OCI-LY3 (cell line): ENCODE data around the gene ADCY6.

Experiments used
- H2AFZ ChIP-seq: fragments of 200-600, 300-600 bp; shearing (Covaris generic); 2 replicates; pipeline ENCODE4 v1.6.0; 2014; ENCODE audit warnings: antibody characterized with exemption, low read depth, low read length
- H3K27ac ChIP-seq: fragments of 200-600, 300-600 bp; sonication (generic); 2 replicates; pipeline ENCODE4 v1.5.1; 2014; ENCODE audit warnings: mild to moderate bottlenecking, low read length, moderate library complexity, mixed read lengths
- H3K27me3 ChIP-seq: fragments of 200-600, 300-600 bp; sonication (generic); 2 replicates; pipeline ENCODE4 v1.6.1; 2014; ENCODE audit warnings: low read depth, low read length, mixed read lengths
- H3K36me3 ChIP-seq: fragments of 200-600, 300-600 bp; sonication (generic); replicated peaks from 2 replicates; pipeline ENCODE3; 2014; ENCODE audit warnings: low read depth, low read length, mixed read lengths
- H3K4me1 ChIP-seq: fragments of 300-600, 200-600 bp; sonication (generic); 2 replicates; pipeline ENCODE4 v1.6.1; 2014; ENCODE audit warnings: low read length, mixed read lengths
- H3K4me2 ChIP-seq: fragments of 200-600, 300-600 bp; sonication (generic); 2 replicates; pipeline ENCODE4 v1.6.1; 2014; ENCODE audit warnings: low read length, mixed read lengths
- H3K4me3 ChIP-seq: fragments of 300-600, 200-600 bp; sonication (generic); 2 replicates; pipeline ENCODE4 v1.5.1; 2014; ENCODE audit warnings: antibody characterized with exemption, mild to moderate bottlenecking, low read length, moderate library complexity
- H3K79me2 ChIP-seq: fragments of 300-600, 200-600 bp; shearing (Covaris generic); 2 replicates; pipeline ENCODE4 v1.6.1; 2014; ENCODE audit warnings: mild to moderate bottlenecking, low read length, mixed read lengths
- H3K9ac ChIP-seq: fragments of 300-600, 200-600 bp; shearing (Covaris generic); 2 replicates; pipeline ENCODE4 v1.6.0; 2014; ENCODE audit warnings: mild to moderate bottlenecking, low read length, moderate library complexity
- H3K9me3 ChIP-seq: fragments of 200-600, 300-600 bp; shearing (Covaris generic); 2 replicates; pipeline ENCODE4 v1.6.1; 2014; ENCODE audit warnings: low read length, mixed read lengths; ENCODE audit not compliant: insufficient read depth
- H4K20me1 ChIP-seq: fragments of 200-600, 300-600 bp; sonication (generic); 2 replicates; pipeline ENCODE4 v1.6.1; 2016; ENCODE audit warnings: low read length, mixed read lengths; ENCODE audit not compliant: insufficient read depth
- EZH2phosphoT487 ChIP-seq: fragments of 200-600 bp; shearing (Covaris generic); IDR thresholded peaks from 2 replicates; pipeline ENCODE4 v1.6.1; 2018; ENCODE audit warnings: antibody characterized with exemption, mixed run types, low read depth
- TF ChIP-seq, protein P1 (sequence below): fragments of 200-600, 300-600 bp; sonication (generic); IDR thresholded peaks from 2 replicates; pipeline ENCODE4 v1.5.1; 2014; ENCODE audit warnings: antibody characterized with exemption, low read length, low read depth

ADCY6 gene

GRCh38 chr12:48800457-48800856 lies 11.6 kb upstream of the ADCY6 start:
- no peak for TF ChIP-seq EZH2phosphoT487
- TF ChIP-seq, protein P1, sequence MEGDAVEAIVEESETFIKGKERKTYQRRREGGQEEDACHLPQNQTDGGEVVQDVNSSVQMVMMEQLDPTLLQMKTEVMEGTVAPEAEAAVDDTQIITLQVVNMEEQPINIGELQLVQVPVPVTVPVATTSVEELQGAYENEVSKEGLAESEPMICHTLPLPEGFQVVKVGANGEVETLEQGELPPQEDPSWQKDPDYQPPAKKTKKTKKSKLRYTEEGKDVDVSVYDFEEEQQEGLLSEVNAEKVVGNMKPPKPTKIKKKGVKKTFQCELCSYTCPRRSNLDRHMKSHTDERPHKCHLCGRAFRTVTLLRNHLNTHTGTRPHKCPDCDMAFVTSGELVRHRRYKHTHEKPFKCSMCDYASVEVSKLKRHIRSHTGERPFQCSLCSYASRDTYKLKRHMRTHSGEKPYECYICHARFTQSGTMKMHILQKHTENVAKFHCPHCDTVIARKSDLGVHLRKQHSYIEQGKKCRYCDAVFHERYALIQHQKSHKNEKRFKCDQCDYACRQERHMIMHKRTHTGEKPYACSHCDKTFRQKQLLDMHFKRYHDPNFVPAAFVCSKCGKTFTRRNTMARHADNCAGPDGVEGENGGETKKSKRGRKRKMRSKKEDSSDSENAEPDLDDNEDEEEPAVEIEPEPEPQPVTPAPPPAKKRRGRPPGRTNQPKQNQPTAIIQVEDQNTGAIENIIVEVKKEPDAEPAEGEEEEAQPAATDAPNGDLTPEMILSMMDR: no peak
- no peak overlapping the region for H3K4me3 ChIP-seq
- no peaks in the 10 kb centered on the region for H3K36me3 ChIP-seq
- no peaks in the 10 kb centered on the region for H3K9me3 ChIP-seq
- H3K4me1 ChIP-seq: no peaks in the 10 kb centered on the region; the same call in 1 of the 2 replicates
- H3K4me2 ChIP-seq: no peak overlapping the region
- H2AFZ ChIP-seq: no peak overlapping the region
- no peaks in the 10 kb centered on the region for H3K79me2 ChIP-seq
- H4K20me1 ChIP-seq: no peaks in the 10 kb centered on the region
- no peak overlapping the region for H3K27ac ChIP-seq
- H3K9ac ChIP-seq: no peak overlapping the region
- H3K27me3 ChIP-seq: peaks cover 9% of the 10 kb centered on the region

DNA sequence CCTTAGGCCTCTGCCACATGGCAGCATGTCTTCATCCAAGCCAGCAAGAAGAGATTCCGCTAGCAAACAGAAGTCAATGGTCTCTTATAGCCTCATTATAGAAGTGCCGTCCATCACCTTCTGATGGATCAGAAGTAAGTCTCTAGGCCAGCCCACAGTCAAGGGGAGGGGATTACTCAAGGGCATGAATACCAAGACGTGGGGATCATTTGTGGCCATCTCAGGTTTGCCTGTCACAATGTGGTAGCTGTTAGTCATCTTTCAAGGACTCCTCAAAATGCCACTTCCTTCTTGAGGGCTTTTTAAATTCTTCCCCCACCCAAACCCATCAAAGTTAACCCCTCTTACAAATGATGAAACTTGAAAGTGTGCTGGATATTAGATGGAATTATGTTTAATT lies 8.1 kb upstream of the ADCY6 start:
- no peak overlapping the region for H3K27ac ChIP-seq
- no peak overlapping the region for H3K4me3 ChIP-seq
- H3K4me2 ChIP-seq: no peak overlapping the region
- H3K79me2 ChIP-seq: no peaks in the 10 kb centered on the region
- H2AFZ ChIP-seq: no peak overlapping the region
- H3K9ac ChIP-seq: no peak overlapping the region
- peaks cover 6% of the 10 kb centered on the region for H3K4me1 ChIP-seq
- H3K27me3 ChIP-seq: no peaks in the 10 kb centered on the region
- H4K20me1 ChIP-seq: no peaks in the 10 kb centered on the region
- H3K36me3 ChIP-seq: no peaks in the 10 kb centered on the region
- no peak for TF ChIP-seq EZH2phosphoT487
- TF ChIP-seq, protein P1: no peak
- no peaks in the 10 kb centered on the region for H3K9me3 ChIP-seq

DNA sequence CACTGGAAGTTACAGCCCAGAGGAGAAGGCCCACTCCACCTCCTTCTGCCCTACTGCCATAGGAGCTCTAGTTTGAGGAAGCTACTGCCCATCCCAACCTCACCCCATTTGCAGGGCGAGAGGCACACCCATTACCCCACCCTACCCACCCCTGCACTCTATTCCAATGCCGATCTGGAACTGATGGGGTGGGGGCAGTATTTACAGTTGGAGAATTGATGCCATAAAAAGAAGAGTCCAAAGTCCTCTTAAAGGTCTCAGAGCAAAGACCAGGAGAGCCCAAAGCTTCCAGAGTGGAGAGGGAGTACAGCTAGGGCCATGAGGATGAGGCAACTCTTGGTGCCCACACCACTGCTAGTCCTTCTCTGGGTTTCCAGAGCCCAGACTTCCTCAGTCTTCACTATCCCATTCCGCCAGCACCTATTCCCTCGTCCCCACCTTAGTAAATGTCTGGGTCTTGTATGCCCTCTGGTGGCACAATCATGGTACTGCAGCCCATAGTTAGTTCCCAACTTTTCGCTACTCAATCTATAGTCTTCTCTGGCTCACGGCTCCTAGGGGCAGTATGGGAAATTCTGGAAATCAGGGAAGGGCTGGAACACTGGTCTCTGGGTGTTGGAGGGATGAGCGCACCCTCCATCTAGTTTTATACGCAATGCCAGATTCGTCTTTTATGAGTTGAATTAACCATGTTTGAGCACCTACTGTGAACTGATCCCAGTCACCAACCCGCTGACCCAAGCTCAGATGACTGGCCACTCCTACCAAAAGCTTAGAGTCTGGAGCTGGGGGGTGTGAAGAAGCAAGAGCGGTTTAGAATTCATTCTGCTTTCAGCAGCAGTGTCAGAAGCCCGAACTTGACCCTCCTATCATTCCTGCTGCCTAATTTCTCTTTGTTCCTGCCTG lies 6.9 kb upstream of the ADCY6 start:
- Histone ChIP-seq H2AFZ (peak overlapping the region; percentile 71), H3K79me2 (no peaks in the 10 kb centered on the region), H3K9ac (no peak overlapping the region), H3K4me3 (peak overlapping the region; percentile 33; the same call in 1 of the 2 replicates), H4K20me1 (no peaks in the 10 kb centered on the region), H3K9me3 (no peaks in the 10 kb centered on the region), H3K27ac (no peak overlapping the region), H3K4me2 (peak overlapping the region; percentile 62), H3K36me3 (no peaks in the 10 kb centered on the region), H3K27me3 (no peaks in the 10 kb centered on the region), H3K4me1 (peaks cover 6% of the 10 kb centered on the region)
- TF ChIP-seq, protein P1: peak; percentile 95
- no peak for TF ChIP-seq EZH2phosphoT487

- no peaks in the 10 kb centered on the region for H3K9me3 ChIP-seq
- no peak overlapping the region for H3K27ac ChIP-seq
- H2AFZ ChIP-seq: no peak overlapping the region
- no peaks in the 10 kb centered on the region for H3K79me2 ChIP-seq
- H3K9ac ChIP-seq: no peak overlapping the region
- H4K20me1 ChIP-seq: no peaks in the 10 kb centered on the region
- H3K36me3 ChIP-seq: no peaks in the 10 kb centered on the region
- no peaks in the 10 kb centered on the region for H3K27me3 ChIP-seq
- peak overlapping the region; percentile 40 for H3K4me2 ChIP-seq
- H3K4me3 ChIP-seq: no peak overlapping the region
- no peak for TF ChIP-seq EZH2phosphoT487
- TF ChIP-seq, protein P1: no peak
- peaks cover 9% of the 10 kb centered on the region for H3K4me1 ChIP-seq
These were observed 6.0 kb upstream of the ADCY6 start for GRCh38 chr12:48794870-48795269.
